Endodermal cell (in vitro differentiated cells): ENCODE measurements around the gene KRTAP5-6. TPM values are rescaled to one million over a fixed set of nuclear protein-coding genes. Genes with fewer than 3 reads are reported as not detected.
A peak's percentile ranks its signal among the peaks of the same experiment; 100 is the strongest.

Source experiments
- DNase-seq: peaks from one replicate; pipeline ENCODE4 v3.0.0-alpha.2; 2017
- H3K27ac ChIP-seq: 2 replicates; pipeline ENCODE4 v1.5.1; 2013; ENCODE audit warnings: mild to moderate bottlenecking, low read depth, low read length, moderate library complexity
- H3K27me3 ChIP-seq: 2 replicates; pipeline ENCODE4 v1.6.1; 2013; ENCODE audit warnings: mild to moderate bottlenecking, low read length, moderate library complexity; ENCODE audit not compliant: insufficient read depth, control insufficient read depth, poor library complexity, severe bottlenecking
- H3K36me3 ChIP-seq: 2 replicates; pipeline ENCODE4 v1.7.0; 2013; ENCODE audit warnings: mild to moderate bottlenecking, low read length, moderate library complexity; ENCODE audit not compliant: control insufficient read depth, insufficient read depth
- H3K4me1 ChIP-seq: one replicate; pipeline ENCODE4 v1.7.0; 2013; ENCODE audit warnings: low read length; ENCODE audit not compliant: control insufficient read depth, insufficient read depth
- H3K4me3 ChIP-seq: 2 replicates; pipeline ENCODE4 v1.5.1; 2013; ENCODE audit warnings: mild to moderate bottlenecking, low read length, moderate library complexity
- H3K9ac ChIP-seq: 2 replicates; pipeline ENCODE4 v1.6.1; 2013; ENCODE audit warnings: mild to moderate bottlenecking, low read length, moderate library complexity; ENCODE audit not compliant: poor library complexity, severe bottlenecking; ENCODE audit errors: extremely low read depth
- H3K9me3 ChIP-seq: 2 replicates; pipeline ENCODE4 v1.6.1; 2013; ENCODE audit warnings: mild to moderate bottlenecking, low read length, moderate library complexity; ENCODE audit not compliant: control insufficient read depth
- H3K27ac Mint-ChIP-seq: 2 replicates; pipeline ENCODE4 v1.8.0; 2020; ENCODE audit warnings: mixed read lengths
- H3K27me3 Mint-ChIP-seq: 2 replicates; pipeline ENCODE4 v1.8.0; 2021; ENCODE audit warnings: mild to moderate bottlenecking, mixed read lengths; ENCODE audit not compliant: insufficient read depth
- H3K36me3 Mint-ChIP-seq: 2 replicates; pipeline ENCODE4 v1.8.0; 2020; ENCODE audit warnings: low read depth, mixed read lengths
- H3K4me1 Mint-ChIP-seq: 2 replicates; pipeline ENCODE4 v1.8.0; 2020; ENCODE audit warnings: mixed read lengths
- H3K4me3 Mint-ChIP-seq: 2 replicates; pipeline ENCODE4 v1.8.0; 2020; ENCODE audit warnings: mild to moderate bottlenecking, moderate library complexity, mixed read lengths
- H3K9me3 Mint-ChIP-seq: 2 replicates; pipeline ENCODE4 v1.8.0; 2020; ENCODE audit warnings: mild to moderate bottlenecking, mixed read lengths
- CTCF ChIP-seq: fragments of 200-600 bp; sonication (generic); conservative IDR thresholded peaks from 2 replicates; pipeline ENCODE4 v1.5.0; 2021; ENCODE audit warnings: antibody characterized with exemption, mild to moderate bottlenecking
- WGBS, 2 experiments: methylation state at CpG; one replicate each; pipeline versions ENCODE4 v1.1.5 to v1.1.7; 2013; ENCODE audit warnings: missing lambda C conversion rate in 2 of 2, mixed read lengths in 1 of 2; ENCODE audit not compliant: insufficient coverage in 1 of 2, insufficient read length in 1 of 2; 5-methylcytosine and 5-hydroxymethylcytosine counted together
- total RNA-seq, 2 donors: library from RNA; stranded (reverse); fragmentation: NEBNext Ultra II Directional in 1 of 2; extraction: Animal tissue kit (Norgen Biotek cat#: 25700) in 1 of 2; gene quantifications; 2 replicates in 1 of 2; 3 replicates in 1 of 2; pipeline ENCODE4 v1.2.1, GENCODE V29; 2021

Gene KRTAP5-6
- total RNA-seq, 2 donors from 2014 or later, result not detected

GRCh38 chr11:1718326-1718725 lies 21.3 kb downstream of the KRTAP5-6 start:
- H3K27me3 ChIP-seq, result no peaks in the 10 kb centered on the region
- WGBS, 2 experiments, result 95 to 96% methylated on average over 13 to 15 of the region's 15 CpGs
- H3K4me1 ChIP-seq, result no peaks in the 10 kb centered on the region
- H3K4me3 ChIP-seq, result no peak overlapping the region
- H3K9ac ChIP-seq, result no peak overlapping the region
- H3K4me3 Mint-ChIP-seq, result no peak overlapping the region
- H3K36me3 Mint-ChIP-seq, result no peaks in the 10 kb centered on the region
- no peaks in the 10 kb centered on the region for H3K36me3 ChIP-seq
- no peak overlapping the region for H3K27ac ChIP-seq
- peaks cover 24% of the 10 kb centered on the region for H3K27me3 Mint-ChIP-seq
- H3K9me3 Mint-ChIP-seq, result no peaks in the 10 kb centered on the region
- H3K4me1 Mint-ChIP-seq, result no peaks in the 10 kb centered on the region
- no peak overlapping the region for H3K27ac Mint-ChIP-seq
- no peak for DNase-seq
- TF ChIP-seq CTCF, result no peak
- H3K9me3 ChIP-seq, result no peaks in the 10 kb centered on the region

GRCh38 chr11:1719781-1720180 lies 22.8 kb downstream of the KRTAP5-6 start:
- H3K27me3 Mint-ChIP-seq, result peaks cover 21% of the 10 kb centered on the region
- Histone ChIP-seq H3K27ac (no peak overlapping the region), H3K36me3 (no peaks in the 10 kb centered on the region), H3K27me3 (no peaks in the 10 kb centered on the region), H3K4me3 (no peak overlapping the region), H3K9me3 (no peaks in the 10 kb centered on the region), H3K4me1 (no peaks in the 10 kb centered on the region), H3K9ac (no peak overlapping the region)
- H3K4me1 Mint-ChIP-seq, result no peaks in the 10 kb centered on the region
- no peak for DNase-seq
- 89% methylated on average over 4 to 7 of the region's 8 CpGs for WGBS, 2 experiments
- TF ChIP-seq CTCF, result no peak
- no peaks in the 10 kb centered on the region for H3K9me3 Mint-ChIP-seq
- no peak overlapping the region for H3K4me3 Mint-ChIP-seq
- H3K36me3 Mint-ChIP-seq, result no peaks in the 10 kb centered on the region
- no peak overlapping the region for H3K27ac Mint-ChIP-seq

- DNase-seq, result peak; percentile 17
- Mint-ChIP-seq H3K4me1 (peaks cover 1% of the 10 kb centered on the region), H3K27me3 (peaks cover 43% of the 10 kb centered on the region), H3K9me3 (no peaks in the 10 kb centered on the region), H3K4me3 (no peak overlapping the region), H3K36me3 (no peaks in the 10 kb centered on the region), H3K27ac (no peak overlapping the region)
- no peaks in the 10 kb centered on the region for H3K4me1 ChIP-seq
- WGBS, 2 experiments, result 87 to 89% methylated on average over 7 to 11 of the region's 11 CpGs
- no peaks in the 10 kb centered on the region for H3K9me3 ChIP-seq
- no peak overlapping the region for H3K4me3 ChIP-seq
- TF ChIP-seq CTCF, result no peak
- H3K27me3 ChIP-seq, result peaks cover 7% of the 10 kb centered on the region
- H3K27ac ChIP-seq, result no peak overlapping the region
- H3K9ac ChIP-seq, result no peak overlapping the region
- H3K36me3 ChIP-seq, result no peaks in the 10 kb centered on the region
Measured at GRCh38 chr11:1727096-1727690, 30.2 kb downstream of the KRTAP5-6 start.
